ENCODE measurements around the gene HEPACAM2.

The HEPACAM2 gene

DNA sequence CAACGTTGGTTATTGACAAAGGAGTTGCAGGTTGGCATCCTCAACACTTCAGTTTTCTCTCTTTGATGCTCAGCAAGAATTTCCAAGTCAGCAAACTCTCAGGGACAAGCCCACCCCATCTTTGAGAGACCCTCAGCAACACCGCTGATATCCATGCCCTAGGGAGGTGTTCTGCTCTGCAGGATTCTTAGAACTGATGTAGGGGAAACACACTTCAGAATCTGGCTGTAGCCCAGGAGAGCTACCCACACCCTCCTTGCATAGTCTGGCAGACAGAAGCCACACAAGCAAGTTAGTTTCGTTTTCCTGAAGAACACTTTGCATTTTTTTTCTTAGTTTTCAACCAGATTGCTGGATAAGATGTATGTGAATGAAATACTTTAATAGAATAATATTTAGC lies 78.9 kb downstream of the HEPACAM2 start:
- DNase-seq (ENCODE audit: low read depth, low spot score): peak; percentile 71

DNA sequence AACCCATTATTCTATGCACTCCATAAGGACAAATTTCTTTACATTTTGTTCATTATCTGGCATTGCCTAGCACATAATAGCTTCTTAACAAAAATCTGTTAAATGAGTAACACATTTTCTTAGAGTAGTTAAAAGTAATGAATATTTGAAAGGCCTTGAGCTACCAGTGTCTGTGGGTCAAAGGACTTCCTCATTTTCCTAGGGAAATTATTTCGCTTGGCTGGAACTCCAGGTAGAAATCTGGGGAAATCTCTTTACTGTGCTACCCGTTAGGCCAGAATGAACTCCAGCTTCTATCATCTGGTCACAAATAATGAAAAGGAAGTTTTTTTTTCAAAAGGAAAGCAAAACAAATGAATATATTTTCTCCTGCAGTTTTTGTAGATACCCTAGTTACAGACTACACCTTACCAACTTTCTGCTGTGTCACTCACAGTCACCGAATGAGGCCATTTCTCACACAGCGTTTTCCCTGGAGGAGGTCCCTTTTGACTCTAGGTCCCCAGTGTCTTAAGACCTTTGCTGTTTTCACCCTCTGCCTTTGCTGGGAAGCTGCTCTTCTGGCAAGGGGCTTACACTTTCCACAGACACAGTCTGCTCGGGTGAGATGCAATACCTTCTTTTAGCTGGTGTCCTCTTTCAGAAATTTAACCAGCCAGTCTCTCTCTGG lies 79.7 kb downstream of the HEPACAM2 start:
- DNase-seq (ENCODE audit: low read depth, low spot score): no peak

DNA sequence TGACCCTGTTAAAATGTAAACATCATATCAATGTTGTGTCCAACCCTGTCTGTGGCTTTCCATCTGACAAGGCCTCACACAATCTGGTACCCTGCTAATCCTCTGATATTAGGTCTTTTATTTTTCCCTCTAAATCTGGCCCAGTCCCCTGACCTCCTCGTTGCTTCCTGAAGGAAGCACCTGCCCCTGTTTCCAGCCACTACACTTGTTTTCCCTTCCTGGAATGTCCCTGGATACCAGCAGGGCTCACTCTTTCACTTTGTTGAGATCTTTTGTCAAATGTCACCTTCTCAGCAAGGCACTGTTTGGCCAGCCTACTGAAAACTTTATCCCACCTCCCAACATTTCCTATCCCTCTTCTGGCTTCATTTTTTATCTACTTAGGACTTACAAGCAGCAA lies 80.2 kb downstream of the HEPACAM2 start:
- no peak for DNase-seq (ENCODE audit: low read depth, low spot score)

DNA sequence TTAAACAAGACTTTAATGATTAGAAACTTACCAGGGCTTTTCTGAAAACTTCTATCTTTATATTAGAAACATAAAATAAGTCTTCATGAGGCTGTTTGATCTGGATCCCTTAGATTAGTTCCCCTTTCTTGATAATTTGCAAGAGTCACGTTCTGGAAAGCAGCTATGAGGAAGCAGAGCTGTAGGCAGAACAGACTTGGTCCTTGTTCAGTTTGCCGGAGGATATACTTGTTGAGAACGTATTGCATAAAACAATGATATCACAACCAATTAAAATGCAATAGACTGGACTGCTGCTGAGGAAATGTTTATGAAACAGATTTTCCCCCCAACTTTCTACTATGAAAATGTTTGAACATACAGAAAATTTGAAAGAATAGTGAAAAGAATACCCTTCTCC lies 80.9 kb downstream of the HEPACAM2 start:
- DNase-seq (ENCODE audit: low read depth, low spot score): no peak

DNA sequence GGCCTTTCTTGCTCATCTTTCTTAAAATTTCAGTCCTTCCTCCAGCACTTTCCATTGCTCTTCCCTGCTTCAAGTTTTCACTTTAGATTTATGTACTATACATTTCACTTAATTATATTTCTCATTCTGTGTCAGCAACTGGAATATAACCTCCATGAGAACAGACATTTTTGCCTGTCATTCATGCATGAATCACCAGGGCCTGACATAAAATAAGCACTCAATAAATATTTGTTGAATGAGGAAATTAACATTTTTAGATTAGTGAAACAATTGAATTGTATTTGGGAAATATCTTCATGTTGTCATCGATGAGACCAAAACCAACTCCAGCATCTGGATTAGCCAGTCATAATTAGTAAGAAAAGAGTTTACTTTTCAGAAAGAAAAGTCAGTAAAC lies 84.1 kb downstream of the HEPACAM2 start:
- DNase-seq (ENCODE audit: low read depth, low spot score): no peak

DNA sequence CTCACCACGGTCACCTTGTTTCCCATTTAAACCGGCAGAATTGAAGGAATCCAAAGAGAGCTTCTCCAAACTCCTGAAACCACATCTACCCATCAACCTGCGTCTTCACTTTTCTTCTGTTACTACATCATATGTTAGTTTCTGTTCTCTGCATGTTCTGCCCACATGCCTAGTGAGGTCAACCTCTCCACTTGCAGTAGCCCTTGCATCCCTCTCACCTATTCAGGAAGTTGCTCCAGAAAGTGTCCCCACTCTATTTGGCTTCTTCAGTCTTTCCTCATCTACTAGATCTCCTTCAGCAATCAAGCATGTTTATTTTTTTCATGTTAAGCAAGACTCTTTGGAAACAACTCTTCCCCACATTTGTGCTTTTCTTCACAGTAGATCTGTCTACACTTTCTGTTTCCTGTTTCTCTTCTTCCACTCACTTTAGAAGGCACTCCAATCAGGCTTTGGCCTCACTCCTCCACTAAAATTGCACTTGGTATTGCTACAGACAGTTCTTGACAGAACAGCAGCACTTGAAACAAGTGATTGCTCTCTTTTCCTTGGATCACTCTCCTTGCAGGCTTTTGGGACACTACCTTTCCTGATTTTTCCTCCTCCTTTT lies 85.6 kb downstream of the HEPACAM2 start:
- no peak for DNase-seq (ENCODE audit: low read depth, low spot score)

DNA sequence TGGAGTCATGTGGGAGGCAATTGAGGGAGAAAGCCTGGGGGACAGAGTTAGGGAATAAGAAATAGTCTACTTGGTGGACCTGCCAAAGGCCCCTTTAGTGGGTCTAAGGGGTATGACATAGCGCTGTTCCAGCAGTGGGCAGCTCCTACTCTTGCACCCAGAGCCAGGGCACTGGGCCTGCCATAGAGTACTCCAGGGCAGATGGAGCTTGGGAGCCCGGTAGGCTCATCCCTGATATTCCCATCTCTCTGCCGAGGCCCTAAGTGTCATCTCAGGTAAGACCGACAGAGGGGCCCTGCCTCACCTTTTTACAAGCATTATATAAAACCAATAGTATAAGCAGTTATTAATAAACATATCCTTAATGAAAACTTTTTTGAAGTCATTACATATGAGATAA lies 87.7 kb downstream of the HEPACAM2 start:
- no peak for DNase-seq (ENCODE audit: low read depth, low spot score)
